ENCODE data around the gene PTX4. TPM values are rescaled to one million over a fixed set of nuclear protein-coding genes. Genes with fewer than 3 reads are reported as not detected.
A peak's percentile ranks its signal among the peaks of the same experiment; 100 is the strongest.

PTX4 gene
- total and polyA plus RNA-seq, 9 of the 15 experiments (the other 6 are each of a cell fraction or from before 2014, with no cell fraction given): 0.11 TPM; not detected in 8

DNA sequence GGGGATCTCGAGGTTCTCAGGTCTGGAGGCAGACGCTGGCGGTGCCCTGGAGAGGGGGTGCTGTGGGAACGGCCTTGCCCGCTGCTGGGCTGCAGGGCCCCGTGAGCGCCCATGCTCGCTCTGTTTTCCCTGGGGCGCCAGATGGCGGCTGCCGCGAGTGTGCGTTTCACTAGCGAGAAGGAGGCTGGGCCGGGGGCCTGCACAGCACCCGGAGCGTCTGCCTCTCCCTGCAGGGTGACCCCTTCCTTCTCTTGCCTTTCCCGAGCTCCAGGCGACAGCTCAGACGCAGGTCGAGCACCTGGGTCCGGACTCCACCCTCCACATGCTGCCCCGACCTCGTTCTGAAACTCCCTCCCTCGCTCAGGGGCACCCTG, 7.1 kb upstream of the PTX4 start:
- H3K9me3 ChIP-seq (replicated peaks; ENCODE audit: control insufficient read depth, insufficient read depth, low read depth, low read length): no peaks in the 10 kb centered on the region
- no peak overlapping the region for H3K4me3 ChIP-seq
- no TSS peak for BruUV-seq (replicated peaks)
- FAIRE-seq (no peak), ATAC-seq (no peak), DNase-seq (ENCODE audit: extremely low read depth in 1 of 4, low spot score in 3 of 4) (peak in 1 of 4 experiments; percentile 7)
- H3K9ac ChIP-seq (ENCODE audit: insufficient read depth in 1 of 2, low read depth in 2 of 2, low read length in 2 of 2): peak overlapping the region in 1 of 2 experiments; percentile 52; a peak in 1 of 4 replicates
- no peak overlapping the region for H3K4me2 ChIP-seq (ENCODE audit: insufficient read depth, low read length)
- no peak overlapping the region for H2AFZ ChIP-seq (ENCODE audit: low read depth, low read length)
- CTCF ChIA-PET (ENCODE audit: low intra/inter-chr PET ratio): no interaction called here
- POLR2A ChIA-PET: interaction anchor here (0.6 kb wide), 1 partner anchor 469 kb away, joined by 3 read pairs; the partner anchor contains the start of gene RPS2
- H3K4me1 ChIP-seq (replicated peaks in 1 of 2; ENCODE audit: control insufficient read depth in 2 of 2, insufficient read depth in 2 of 2, low read length in 2 of 2): peaks cover 16 to 62% of the 10 kb centered on the region in 2 experiments; a peak in 3 of 5 replicates
- 96% methylated on average over 6 of the region's 25 CpGs for WGBS (ENCODE audit: insufficient coverage, low coverage, missing lambda C conversion rate)
- H3K9me1 ChIP-seq (ENCODE audit: control insufficient read depth, insufficient read depth, low read length): no peaks in the 10 kb centered on the region
- in situ Hi-C loops (cut with MboI) (no loop called here), intact Hi-C loops (cut with micrococcal nuclease) (no loop called here)
- H4K20me1 ChIP-seq (replicated peaks; ENCODE audit: control insufficient read depth, insufficient read depth, low read length): peaks cover 7% of the 10 kb centered on the region; the same call in 1 of the 2 replicates
- H3K27ac ChIP-seq (ENCODE audit: extremely low read depth, low read depth, low read length): no peak overlapping the region
- peaks cover 66% of the 10 kb centered on the region; the same call in 2 of the 3 replicates for H3K36me3 ChIP-seq (ENCODE audit: control insufficient read depth, insufficient read depth, low read length)
- no peaks in the 10 kb centered on the region for H3K27me3 ChIP-seq (ENCODE audit: control insufficient read depth in 2 of 2, insufficient read depth in 2 of 2, low read length in 2 of 2)
- peaks cover 32% of the 10 kb centered on the region for H3K79me2 ChIP-seq (ENCODE audit: control insufficient read depth, insufficient read depth, low read length)
- TF ChIP-seq MAZ (CRISPR knock-in tag; conservative IDR thresholded peaks at IDR 0.05 in 1 of 2, IDR thresholded peaks at IDR 0.05 in 1 of 2) (no peak), TAF15 (IDR thresholded peaks at IDR 0.05; ENCODE audit: low read depth, low read length) (no peak), NFATC3 (IDR thresholded peaks at IDR 0.05) (no peak), SAP30 (IDR thresholded peaks at IDR 0.05; ENCODE audit: borderline replicate concordance, insufficient read depth, low read depth, low read length, poor library complexity, severe bottlenecking) (no peak), FOSL1 (tag; conservative IDR thresholded peaks at IDR 0.05) (no peak), GTF2A2 (tag; IDR thresholded peaks at IDR 0.05) (no peak), PHF20 (IDR thresholded peaks at IDR 0.05; ENCODE audit: partially characterized antibody) (no peak), SRSF3 (IDR thresholded peaks at IDR 0.05; ENCODE audit: insufficient read depth, low read length) (no peak)
- TF ChIP-seq, protein P1, sequence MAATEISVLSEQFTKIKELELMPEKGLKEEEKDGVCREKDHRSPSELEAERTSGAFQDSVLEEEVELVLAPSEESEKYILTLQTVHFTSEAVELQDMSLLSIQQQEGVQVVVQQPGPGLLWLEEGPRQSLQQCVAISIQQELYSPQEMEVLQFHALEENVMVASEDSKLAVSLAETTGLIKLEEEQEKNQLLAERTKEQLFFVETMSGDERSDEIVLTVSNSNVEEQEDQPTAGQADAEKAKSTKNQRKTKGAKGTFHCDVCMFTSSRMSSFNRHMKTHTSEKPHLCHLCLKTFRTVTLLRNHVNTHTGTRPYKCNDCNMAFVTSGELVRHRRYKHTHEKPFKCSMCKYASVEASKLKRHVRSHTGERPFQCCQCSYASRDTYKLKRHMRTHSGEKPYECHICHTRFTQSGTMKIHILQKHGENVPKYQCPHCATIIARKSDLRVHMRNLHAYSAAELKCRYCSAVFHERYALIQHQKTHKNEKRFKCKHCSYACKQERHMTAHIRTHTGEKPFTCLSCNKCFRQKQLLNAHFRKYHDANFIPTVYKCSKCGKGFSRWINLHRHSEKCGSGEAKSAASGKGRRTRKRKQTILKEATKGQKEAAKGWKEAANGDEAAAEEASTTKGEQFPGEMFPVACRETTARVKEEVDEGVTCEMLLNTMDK (IDR thresholded peaks at IDR 0.05; ENCODE audit: borderline replicate concordance, insufficient read depth, low read depth, low read length, poor library complexity, severe bottlenecking): no peak
- TF ChIP-seq, protein P2, sequence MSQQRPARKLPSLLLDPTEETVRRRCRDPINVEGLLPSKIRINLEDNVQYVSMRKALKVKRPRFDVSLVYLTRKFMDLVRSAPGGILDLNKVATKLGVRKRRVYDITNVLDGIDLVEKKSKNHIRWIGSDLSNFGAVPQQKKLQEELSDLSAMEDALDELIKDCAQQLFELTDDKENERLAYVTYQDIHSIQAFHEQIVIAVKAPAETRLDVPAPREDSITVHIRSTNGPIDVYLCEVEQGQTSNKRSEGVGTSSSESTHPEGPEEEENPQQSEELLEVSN (IDR thresholded peaks at IDR 0.05; ENCODE audit: borderline replicate concordance in 1 of 2, extremely low read depth in 1 of 2, insufficient read depth in 1 of 2, insufficient read length in 1 of 2, low read depth in 1 of 2, low read length in 1 of 2, poor library complexity in 1 of 2, severe bottlenecking in 1 of 2): no peak
- TF ChIP-seq, protein P3, sequence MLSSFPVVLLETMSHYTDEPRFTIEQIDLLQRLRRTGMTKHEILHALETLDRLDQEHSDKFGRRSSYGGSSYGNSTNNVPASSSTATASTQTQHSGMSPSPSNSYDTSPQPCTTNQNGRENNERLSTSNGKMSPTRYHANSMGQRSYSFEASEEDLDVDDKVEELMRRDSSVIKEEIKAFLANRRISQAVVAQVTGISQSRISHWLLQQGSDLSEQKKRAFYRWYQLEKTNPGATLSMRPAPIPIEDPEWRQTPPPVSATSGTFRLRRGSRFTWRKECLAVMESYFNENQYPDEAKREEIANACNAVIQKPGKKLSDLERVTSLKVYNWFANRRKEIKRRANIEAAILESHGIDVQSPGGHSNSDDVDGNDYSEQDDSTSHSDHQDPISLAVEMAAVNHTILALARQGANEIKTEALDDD (IDR thresholded peaks at IDR 0.05): no peak
- TF ChIP-seq, protein P4, sequence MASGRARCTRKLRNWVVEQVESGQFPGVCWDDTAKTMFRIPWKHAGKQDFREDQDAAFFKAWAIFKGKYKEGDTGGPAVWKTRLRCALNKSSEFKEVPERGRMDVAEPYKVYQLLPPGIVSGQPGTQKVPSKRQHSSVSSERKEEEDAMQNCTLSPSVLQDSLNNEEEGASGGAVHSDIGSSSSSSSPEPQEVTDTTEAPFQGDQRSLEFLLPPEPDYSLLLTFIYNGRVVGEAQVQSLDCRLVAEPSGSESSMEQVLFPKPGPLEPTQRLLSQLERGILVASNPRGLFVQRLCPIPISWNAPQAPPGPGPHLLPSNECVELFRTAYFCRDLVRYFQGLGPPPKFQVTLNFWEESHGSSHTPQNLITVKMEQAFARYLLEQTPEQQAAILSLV (tag; IDR thresholded peaks at IDR 0.05): no peak
- TF ChIP-seq, protein P5, sequence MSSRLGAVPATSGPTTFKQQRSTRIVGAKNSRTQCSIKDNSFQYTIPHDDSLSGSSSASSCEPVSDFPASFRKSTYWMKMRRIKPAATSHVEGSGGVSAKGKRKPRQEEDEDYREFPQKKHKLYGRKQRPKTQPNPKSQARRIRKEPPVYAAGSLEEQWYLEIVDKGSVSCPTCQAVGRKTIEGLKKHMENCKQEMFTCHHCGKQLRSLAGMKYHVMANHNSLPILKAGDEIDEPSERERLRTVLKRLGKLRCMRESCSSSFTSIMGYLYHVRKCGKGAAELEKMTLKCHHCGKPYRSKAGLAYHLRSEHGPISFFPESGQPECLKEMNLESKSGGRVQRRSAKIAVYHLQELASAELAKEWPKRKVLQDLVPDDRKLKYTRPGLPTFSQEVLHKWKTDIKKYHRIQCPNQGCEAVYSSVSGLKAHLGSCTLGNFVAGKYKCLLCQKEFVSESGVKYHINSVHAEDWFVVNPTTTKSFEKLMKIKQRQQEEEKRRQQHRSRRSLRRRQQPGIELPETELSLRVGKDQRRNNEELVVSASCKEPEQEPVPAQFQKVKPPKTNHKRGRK (tag; IDR thresholded peaks at IDR 0.05): no peak
